ENCODE measurements around the gene CACNA1S. TPM values are rescaled to one million over a fixed set of nuclear protein-coding genes. Genes with fewer than 3 reads are reported as not detected.

Gene CACNA1S
- total RNA-seq, 4 donors from 2014 or later: not detected

- no peak for TF ChIP-seq CTCF (IDR thresholded peaks at IDR 0.05; ENCODE audit: low read depth)
Measured at GRCh38 chr1:201028461-201028889, 83.8 kb downstream of the CACNA1S start.

- no peak for TF ChIP-seq CTCF (IDR thresholded peaks at IDR 0.05; ENCODE audit: low read depth)
Measured at GRCh38 chr1:201026836-201027235, 85.4 kb downstream of the CACNA1S start.

GRCh38 chr1:201026234-201026633, 86.0 kb downstream of the CACNA1S start:
- no peak for TF ChIP-seq CTCF (IDR thresholded peaks at IDR 0.05; ENCODE audit: low read depth)

GRCh38 chr1:201025571-201026002, 86.6 kb downstream of the CACNA1S start:
- TF ChIP-seq CTCF (IDR thresholded peaks at IDR 0.05; ENCODE audit: low read depth): no peak

- TF ChIP-seq CTCF (IDR thresholded peaks at IDR 0.05; ENCODE audit: low read depth): no peak
Measured at GRCh38 chr1:201024625-201024998, 87.6 kb downstream of the CACNA1S start.

- TF ChIP-seq CTCF (IDR thresholded peaks at IDR 0.05; ENCODE audit: low read depth): no peak
Measured at GRCh38 chr1:201023920-201024624, 88.2 kb downstream of the CACNA1S start.

GRCh38 chr1:201023517-201023902, 88.7 kb downstream of the CACNA1S start, which contains the start of gene KIF21B:
Gene KIF21B, minus strand, starts transcription at chr1:201023714. Its CDS starts 331 bp downstream, at chr1:201023383.
- no peak for TF ChIP-seq CTCF (IDR thresholded peaks at IDR 0.05; ENCODE audit: low read depth)
